Mononuclear cell (primary cell): ENCODE data around the gene C16orf78. TPM values are rescaled to one million over a fixed set of nuclear protein-coding genes. Genes with fewer than 3 reads are reported as not detected.
"Not testable (repeated sequence)": the region's sequence is repeated elsewhere in the genome, so short reads cannot be mapped to it uniquely, and the experiment has no call there.

ENCODE experiments used
- H3K27me3 ChIP-seq: 2 replicates; pipeline ENCODE4 v1.6.0; 2011; ENCODE audit warnings: low read length, control low read depth; ENCODE audit not compliant: insufficient read depth
- H3K4me1 ChIP-seq: 2 replicates; pipeline ENCODE4 v1.5.1; 2011; ENCODE audit warnings: mild to moderate bottlenecking, low read length, control low read depth; ENCODE audit not compliant: insufficient read depth
- H3K4me3 ChIP-seq: 2 replicates; pipeline ENCODE4 v1.5.1; 2011; ENCODE audit warnings: mild to moderate bottlenecking, low read length, moderate library complexity
- H3K9me3 ChIP-seq: 2 replicates; pipeline ENCODE4 v1.5.1; 2011; ENCODE audit warnings: low read depth, mild to moderate bottlenecking, control low read depth, low read length
- total RNA-seq: library from RNA; depleted of rRNA; stranded (reverse); fragments of >200 nt; gene quantifications from one replicate; pipeline ENCODE4 v1.2.3, GENCODE V29; 2012

The C16orf78 gene
- total RNA-seq, 1 donor = not detected

DNA sequence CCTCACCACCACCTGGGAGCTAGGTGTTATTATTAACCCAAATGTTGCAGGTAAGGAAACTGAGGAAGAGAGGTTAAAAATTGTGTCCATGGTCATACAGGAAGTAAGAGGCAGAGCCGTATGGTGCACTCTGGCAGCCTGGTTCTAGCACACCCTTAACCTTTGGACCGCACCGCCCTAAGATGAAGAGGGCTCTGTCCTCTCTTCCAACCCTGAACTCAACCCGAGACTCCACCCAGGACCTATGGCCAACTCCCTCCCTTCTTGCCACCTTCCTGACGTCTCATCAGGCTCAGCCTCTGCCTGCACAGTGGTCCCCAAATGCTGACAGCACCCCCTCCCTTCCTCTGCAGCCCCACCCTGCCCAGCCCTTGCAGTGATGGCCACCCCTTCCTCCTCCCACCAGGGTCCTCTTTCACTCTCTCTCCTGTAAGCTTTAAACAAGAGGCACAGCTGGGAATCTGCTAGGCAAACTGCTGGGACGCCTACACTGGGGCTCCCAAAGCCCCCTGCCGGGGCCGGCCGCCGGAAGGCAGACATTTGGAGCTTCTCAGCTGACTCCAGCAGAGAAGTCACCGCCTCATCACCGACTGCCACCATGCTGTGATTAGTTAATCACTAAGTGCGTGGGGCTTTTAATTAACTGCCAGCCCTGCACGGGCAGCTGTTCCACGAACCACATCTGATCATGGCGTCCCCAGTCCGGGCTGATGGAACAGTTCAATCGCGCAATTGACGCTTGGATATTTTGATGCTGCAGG lies 16.7 kb upstream of the C16orf78 start:
- H3K27me3 ChIP-seq = no peaks in the 10 kb centered on the region
- H3K4me3 ChIP-seq = no peak overlapping the region
- no peaks in the 10 kb centered on the region for H3K4me1 ChIP-seq
- no peaks in the 10 kb centered on the region for H3K9me3 ChIP-seq

DNA sequence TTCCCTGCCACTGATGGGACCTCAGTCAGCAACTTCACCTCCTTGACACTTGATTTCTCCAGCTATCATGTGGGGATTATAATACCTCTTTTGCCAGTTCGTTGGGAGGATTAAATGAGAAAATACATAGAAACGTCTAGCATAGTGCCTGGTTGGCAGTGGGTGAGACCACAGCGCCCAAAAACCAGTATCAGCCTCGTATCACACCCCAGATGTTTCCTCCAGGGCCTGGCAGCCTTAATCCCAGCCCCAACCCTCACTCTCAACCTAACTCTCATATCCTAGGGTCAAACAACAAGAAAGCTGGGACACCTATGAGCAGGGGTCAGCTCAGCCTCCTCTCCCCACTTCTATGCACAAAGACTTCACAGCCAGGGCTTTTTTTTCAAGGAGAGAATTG lies 14.0 kb upstream of the C16orf78 start:
- Histone ChIP-seq H3K4me3 (no peak overlapping the region), H3K27me3 (no peaks in the 10 kb centered on the region), H3K9me3 (no peaks in the 10 kb centered on the region), H3K4me1 (no peaks in the 10 kb centered on the region)

DNA sequence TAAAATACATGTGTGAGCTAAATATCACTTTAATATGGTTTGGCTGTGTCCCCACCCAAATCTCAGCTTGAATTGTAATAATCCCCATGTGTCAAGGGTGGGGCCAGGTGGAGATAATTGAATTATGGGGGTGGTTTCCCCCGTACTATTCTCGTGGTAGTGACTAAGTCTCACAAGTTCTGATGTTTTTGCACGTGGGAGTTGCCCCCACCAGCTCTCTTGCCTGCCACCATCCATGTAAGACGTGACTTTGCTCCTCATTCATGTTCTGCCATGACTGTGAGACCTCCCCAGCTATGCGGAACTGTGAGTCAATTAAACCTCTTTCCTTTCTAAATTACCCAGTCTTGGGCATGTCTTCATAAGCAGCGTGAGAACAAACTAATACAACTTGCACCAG lies 11.9 kb upstream of the C16orf78 start:
- H3K4me1 ChIP-seq, H3K4me3 ChIP-seq, H3K9me3 ChIP-seq, H3K27me3 ChIP-seq: not testable (repeated sequence)

DNA sequence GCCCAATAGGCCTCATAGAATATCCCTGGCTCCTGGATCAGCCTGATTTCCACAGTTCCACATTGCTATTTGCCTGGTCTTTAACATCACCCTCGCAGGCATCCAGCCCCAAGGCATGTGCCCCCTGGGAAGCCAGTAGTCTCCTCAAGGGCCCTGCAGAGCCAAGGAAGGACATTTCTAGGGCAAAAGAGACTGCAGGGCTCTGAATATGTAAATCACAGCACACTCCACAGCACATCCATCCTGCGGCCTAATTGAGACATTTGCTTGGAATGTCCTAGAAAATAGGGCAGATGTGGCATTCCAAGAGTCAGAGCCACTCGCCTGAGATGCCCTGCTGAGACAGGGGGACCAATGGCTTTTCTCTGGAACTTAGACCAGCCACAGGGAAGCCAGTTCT lies 11.4 kb upstream of the C16orf78 start:
- Histone ChIP-seq H3K4me1 (no peaks in the 10 kb centered on the region), H3K9me3 (no peaks in the 10 kb centered on the region), H3K27me3 (no peaks in the 10 kb centered on the region), H3K4me3 (no peak overlapping the region)

DNA sequence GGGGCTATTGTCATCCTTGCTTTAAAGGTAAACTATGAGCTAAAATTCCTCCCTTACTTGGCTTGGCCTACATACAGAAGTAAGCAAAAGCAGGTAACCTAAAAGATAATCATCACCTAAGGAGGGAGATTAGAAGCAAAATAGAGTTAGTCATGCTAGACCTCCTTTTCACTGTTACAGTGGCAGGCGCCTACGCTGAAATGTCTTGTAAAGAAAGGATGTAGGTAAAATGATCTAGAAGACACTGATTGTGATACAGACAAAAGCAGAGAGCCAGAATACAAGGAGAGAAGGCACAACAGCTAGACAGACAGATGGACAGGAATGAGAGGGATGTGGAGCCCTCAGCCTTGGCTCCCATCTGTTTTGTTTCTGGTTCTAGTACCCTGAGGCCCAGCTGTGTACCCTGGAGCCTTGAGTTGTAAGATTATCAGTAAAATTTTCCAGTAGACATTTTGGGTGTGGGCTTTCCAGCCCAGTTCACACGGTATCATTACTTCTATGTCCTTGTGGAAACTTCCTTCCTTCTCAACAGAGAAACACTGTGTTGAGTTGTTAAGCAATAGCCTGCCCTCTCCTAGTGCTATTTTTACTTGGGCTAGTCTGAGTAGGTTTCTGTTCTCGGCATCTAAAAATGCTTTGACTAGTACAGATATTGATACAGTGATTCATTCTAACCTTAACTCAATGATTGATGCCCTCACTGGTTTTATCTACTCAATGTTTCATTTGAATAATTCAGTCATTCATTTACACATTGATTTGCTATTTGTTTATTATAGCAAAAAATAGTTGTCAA lies 7.7 kb upstream of the C16orf78 start:
- Histone ChIP-seq H3K4me3 (no peak overlapping the region), H3K4me1 (no peaks in the 10 kb centered on the region), H3K27me3 (no peaks in the 10 kb centered on the region), H3K9me3 (no peaks in the 10 kb centered on the region)

DNA sequence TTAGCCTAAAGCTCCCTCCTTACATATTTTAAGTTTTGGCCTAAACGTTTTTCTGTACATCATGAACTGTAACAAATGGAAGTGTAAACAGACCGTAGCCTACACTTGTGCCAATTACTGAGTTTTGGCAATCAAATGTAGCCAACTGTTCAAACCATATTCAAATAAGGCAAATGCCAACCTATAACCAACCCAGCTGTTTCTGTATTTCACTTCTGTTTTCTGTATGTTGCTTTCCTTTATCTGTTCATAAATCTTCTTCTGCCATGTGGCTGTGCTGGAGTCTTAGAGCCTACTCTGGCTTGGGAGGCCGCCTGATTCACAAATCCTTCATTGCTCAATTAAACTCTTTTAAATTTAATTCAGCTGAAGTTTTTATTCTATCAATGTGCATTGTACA lies 6.9 kb upstream of the C16orf78 start:
- H3K4me3 ChIP-seq = no peak overlapping the region

DNA sequence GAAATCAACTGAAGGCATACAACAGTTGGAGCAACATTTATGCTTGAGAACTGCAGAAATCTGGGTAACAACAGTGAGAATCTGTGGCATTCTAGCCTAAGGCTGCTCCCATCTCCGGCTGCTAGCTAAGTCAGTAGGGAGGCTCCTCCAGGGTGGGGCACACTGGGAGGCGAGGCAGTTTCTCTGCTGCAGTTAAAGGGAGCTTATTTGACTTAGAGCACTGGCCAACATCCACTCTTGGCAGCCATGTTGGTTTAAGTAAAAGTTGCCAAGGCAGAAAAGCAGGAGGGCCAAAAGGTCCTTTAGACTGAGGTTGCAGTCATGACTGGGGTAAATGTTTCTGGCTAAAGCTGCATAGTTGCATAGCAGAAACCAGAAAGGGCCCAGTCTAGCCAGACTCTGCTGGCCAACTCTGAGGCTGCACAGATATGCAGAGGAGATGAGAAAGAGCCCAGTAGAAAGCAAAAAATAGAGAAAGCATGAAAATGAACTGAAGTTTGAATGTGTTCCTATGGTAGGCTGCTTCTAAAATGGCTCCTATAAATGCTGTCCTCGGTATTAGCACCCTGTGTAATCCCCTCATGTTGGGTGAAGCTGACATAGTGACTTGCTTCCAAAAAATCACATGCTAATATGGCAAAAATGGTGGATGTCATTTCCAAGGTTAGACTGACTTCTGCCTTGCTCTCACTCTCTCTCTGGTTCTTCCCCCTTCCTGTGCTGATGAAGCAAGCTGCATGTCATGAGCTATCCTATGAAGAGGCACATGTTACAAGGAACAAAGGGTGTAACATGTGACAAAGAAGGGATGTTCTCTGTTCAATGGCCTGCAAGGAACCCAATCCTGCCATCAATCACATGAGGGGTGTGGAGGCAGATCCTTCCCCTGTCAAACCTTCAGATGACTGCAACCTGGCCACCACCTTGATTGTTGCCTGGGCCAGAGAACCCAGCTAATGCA lies 3.7 kb upstream of the C16orf78 start:
- no peak overlapping the region for H3K4me3 ChIP-seq
- H3K9me3 ChIP-seq = no peaks in the 10 kb centered on the region
- no peaks in the 10 kb centered on the region for H3K27me3 ChIP-seq
- no peaks in the 10 kb centered on the region for H3K4me1 ChIP-seq

More for the DNA sequence above, 6.9 kb upstream of the C16orf78 start:
- Histone ChIP-seq H3K4me1 (no peaks in the 10 kb centered on the region), H3K27me3 (no peaks in the 10 kb centered on the region), H3K9me3 (no peaks in the 10 kb centered on the region)

DNA sequence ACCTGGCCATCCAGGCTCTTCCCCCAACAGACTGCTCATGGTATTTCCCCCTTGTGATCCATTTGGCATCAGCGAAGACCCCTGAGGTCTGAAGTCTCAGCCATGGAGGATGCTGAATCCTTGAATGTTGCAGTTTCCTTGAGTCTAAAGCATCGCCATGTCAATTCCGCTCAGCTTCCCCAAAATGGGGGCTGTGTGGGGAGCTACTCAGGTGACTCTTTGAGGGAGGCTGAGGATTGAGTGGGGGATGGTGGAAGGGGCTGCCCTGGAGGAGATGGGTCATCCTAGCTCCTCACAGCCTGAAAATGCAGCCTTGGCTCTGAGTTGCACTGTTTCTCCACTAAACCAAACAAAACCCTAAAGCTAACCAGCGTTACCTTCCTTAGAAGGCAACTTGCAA lies 2.6 kb downstream of the C16orf78 start:
- H3K9me3 ChIP-seq = no peaks in the 10 kb centered on the region
- no peaks in the 10 kb centered on the region for H3K4me1 ChIP-seq
- H3K4me3 ChIP-seq = no peak overlapping the region
- no peaks in the 10 kb centered on the region for H3K27me3 ChIP-seq

DNA sequence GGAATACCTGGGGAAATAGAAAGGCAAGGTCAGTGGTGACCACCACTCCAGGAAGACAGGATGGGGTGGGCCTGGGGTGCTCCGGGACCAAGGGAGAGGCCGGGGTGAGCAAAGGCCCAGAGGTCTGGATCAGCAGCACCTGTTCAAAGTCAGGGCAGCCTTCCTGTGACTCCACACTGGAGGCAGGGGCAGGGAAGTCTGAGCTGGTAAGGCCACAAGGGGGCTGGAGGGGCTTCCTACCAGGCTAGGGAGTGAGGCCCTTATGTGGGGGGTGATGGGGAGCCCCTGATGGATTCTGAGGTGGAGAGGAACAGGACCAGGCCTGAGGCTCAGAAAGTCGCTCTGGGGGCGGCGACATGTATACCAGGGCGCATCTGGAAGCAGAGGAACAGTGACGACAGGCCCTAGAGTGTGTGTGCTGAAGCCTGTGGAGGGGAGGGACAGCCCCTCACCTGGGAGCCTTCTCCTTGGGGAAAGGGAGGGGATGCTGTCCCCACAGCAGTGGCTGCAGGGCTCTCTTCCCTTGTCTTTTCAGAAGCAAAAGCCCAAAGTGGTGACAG lies 3.7 kb downstream of the C16orf78 start:
- H3K4me3 ChIP-seq = no peak overlapping the region
- H3K4me1 ChIP-seq = no peaks in the 10 kb centered on the region
- no peaks in the 10 kb centered on the region for H3K27me3 ChIP-seq
- no peaks in the 10 kb centered on the region for H3K9me3 ChIP-seq

DNA sequence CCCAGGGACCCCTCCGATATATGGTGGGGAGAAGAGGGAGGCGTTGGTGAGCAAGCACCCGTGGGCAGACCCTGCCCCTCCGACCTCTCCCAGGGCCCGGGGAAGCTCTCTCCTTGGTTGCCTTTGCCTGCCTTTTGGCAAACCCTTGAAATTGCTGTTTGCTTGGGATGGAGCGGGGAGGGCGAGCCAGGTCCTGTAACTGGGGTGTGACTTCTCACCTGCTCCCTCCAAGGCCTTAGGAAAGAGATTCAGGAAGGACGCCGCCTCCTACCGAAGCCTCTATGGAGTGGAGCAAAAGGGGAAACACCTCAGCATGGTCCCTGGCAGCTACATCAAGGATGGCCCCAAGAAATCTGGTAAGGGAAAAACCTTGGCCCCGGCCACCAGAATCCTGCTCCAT lies 4.6 kb downstream of the C16orf78 start:
- Histone ChIP-seq H3K9me3 (no peaks in the 10 kb centered on the region), H3K4me1 (no peaks in the 10 kb centered on the region), H3K4me3 (no peak overlapping the region), H3K27me3 (no peaks in the 10 kb centered on the region)

DNA sequence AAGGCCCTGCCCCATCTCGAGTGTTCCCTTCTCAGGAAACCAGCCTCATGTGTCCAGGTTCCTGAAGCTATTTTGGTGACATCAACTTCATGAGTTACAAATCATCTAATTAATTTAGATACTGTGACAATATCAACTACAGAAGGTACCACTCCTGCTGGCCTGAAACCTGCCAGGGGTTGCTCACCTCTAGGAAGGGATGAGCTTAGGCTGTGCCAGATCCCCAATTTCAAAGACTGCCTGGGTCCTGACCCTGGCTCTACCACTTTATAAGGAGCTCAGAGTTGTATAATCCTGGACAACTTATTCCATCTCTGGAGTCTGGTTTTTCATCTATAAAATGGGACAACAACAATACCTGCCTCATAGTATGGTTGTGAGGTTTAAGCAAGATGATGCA lies 5.2 kb downstream of the C16orf78 start:
- Histone ChIP-seq H3K9me3 (no peaks in the 10 kb centered on the region), H3K4me1 (no peaks in the 10 kb centered on the region), H3K4me3 (no peak overlapping the region), H3K27me3 (no peaks in the 10 kb centered on the region)

DNA sequence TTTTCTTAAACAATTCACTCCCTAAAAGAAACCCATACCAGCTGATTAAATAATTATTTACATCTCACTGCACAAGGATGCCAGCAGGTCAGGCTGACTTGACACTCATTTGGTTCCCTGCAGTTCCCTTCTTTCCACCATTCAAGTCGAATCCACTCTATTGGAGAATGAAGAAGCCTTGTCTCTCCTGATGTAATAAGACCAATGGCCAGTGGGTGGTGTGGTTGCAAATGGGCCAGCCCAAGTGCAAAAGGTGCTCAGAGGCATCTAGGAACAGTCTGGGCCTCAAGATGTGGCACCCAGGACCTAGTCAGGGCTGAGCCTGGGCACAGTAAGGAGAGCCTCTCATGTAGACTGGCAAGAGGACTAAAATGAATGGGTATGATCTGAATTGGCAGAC lies 9.3 kb downstream of the C16orf78 start:
- no peak overlapping the region for H3K4me3 ChIP-seq
- H3K9me3 ChIP-seq = no peaks in the 10 kb centered on the region
- no peaks in the 10 kb centered on the region for H3K4me1 ChIP-seq
- H3K27me3 ChIP-seq = no peaks in the 10 kb centered on the region

DNA sequence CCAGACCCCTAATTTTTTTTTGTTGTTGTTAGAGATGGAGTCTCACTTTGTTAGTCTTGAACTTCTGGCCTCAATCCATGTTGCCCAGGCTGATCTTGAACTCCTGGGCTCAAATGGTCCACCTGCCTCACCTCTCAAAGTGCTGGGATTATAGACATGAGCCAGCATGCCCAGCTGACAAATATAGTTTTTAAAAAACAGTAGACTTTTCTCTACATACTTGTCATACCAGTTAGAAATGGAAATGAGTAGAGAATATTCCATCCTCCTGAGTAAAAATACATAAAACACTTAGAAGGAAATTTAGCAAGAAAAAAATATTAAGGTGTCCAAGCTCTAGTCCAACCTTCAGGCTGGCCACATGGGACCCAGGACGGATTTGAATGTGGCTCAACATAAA lies 21.4 kb downstream of the C16orf78 start:
- Histone ChIP-seq H3K4me1 (no peaks in the 10 kb centered on the region), H3K9me3 (no peaks in the 10 kb centered on the region), H3K4me3 (no peak overlapping the region), H3K27me3 (peaks cover 3% of the 10 kb centered on the region)

DNA sequence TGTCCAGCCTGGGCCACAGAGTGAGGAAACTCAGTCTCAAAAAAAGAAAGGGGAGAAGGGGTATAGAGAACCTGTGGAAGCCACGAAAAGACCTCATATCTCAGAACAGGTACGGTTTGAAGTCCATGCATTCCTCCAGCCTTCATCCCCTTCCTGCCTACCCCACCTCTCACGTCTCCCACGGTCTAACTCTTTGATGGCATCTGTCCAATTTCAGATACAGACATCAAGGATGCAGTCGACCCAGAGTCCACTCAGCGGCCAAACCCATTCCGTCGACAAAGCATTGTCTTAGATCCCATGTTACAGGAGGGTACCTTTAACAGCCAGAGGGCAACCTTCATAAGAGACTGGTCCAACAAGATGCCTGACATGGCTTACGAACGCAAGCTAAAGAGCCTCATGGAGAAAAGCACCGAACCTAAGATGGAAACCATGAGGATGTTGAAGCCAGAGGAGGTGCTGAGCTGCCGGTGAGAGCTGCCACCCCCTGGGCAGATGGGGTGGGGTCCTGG lies 22.7 kb downstream of the C16orf78 start:
- no peaks in the 10 kb centered on the region for H3K9me3 ChIP-seq
- H3K4me3 ChIP-seq = no peak overlapping the region
- no peaks in the 10 kb centered on the region for H3K4me1 ChIP-seq
- H3K27me3 ChIP-seq = peaks cover 3% of the 10 kb centered on the region
